ENCODE measurements around the gene SPTBN4.

Gene SPTBN4

GRCh38 chr19:40511487-40511886, 44.7 kb downstream of the SPTBN4 start:
- Histone ChIP-seq H3K4me3 (ENCODE audit: insufficient read depth, low read length, poor library complexity, severe bottlenecking) (no peak overlapping the region), H3K27me3 (ENCODE audit: low read length) (no peaks in the 10 kb centered on the region), H3K27ac (ENCODE audit: low read depth, low read length) (no peak overlapping the region), H3K4me2 (ENCODE audit: low read depth, low read length, poor library complexity, severe bottlenecking) (no peak overlapping the region), H3K9ac (ENCODE audit: low read length) (no peak overlapping the region), H3K9me3 (ENCODE audit: insufficient read depth, low read length) (no peaks in the 10 kb centered on the region), H2AFZ (ENCODE audit: low read depth, low read length, severe bottlenecking) (no peak overlapping the region), H3K9me2 (replicated peaks; ENCODE audit: insufficient read depth, low read length) (no peaks in the 10 kb centered on the region), H3K36me3 (ENCODE audit: low read length) (no peaks in the 10 kb centered on the region), H3K79me2 (ENCODE audit: insufficient read depth, low read length) (no peaks in the 10 kb centered on the region), H4K20me1 (ENCODE audit: low read depth, low read length) (no peaks in the 10 kb centered on the region), H3F3A (ENCODE audit: insufficient read depth) (no peaks in the 10 kb centered on the region)
- TF ChIP-seq EZH2phosphoT487 (conservative IDR thresholded peaks at IDR 0.05; ENCODE audit: low read length) (no peak), CTCF (IDR thresholded peaks at IDR 0.05; ENCODE audit: insufficient read depth, low read length, poor library complexity, severe bottlenecking) (no peak)

- no peaks in the 10 kb centered on the region for H3K27me3 ChIP-seq (ENCODE audit: low read length)
- H3K9me3 ChIP-seq (ENCODE audit: insufficient read depth, low read length): no peaks in the 10 kb centered on the region
- no peak overlapping the region for H2AFZ ChIP-seq (ENCODE audit: low read depth, low read length, severe bottlenecking)
- H3K27ac ChIP-seq (ENCODE audit: low read depth, low read length): no peak overlapping the region
- H3K79me2 ChIP-seq (ENCODE audit: insufficient read depth, low read length): no peaks in the 10 kb centered on the region
- TF ChIP-seq CTCF (IDR thresholded peaks at IDR 0.05; ENCODE audit: insufficient read depth, low read length, poor library complexity, severe bottlenecking): no peak
- TF ChIP-seq EZH2phosphoT487 (conservative IDR thresholded peaks at IDR 0.05; ENCODE audit: low read length): no peak
- no peak overlapping the region for H3K4me3 ChIP-seq (ENCODE audit: insufficient read depth, low read length, poor library complexity, severe bottlenecking)
- no peaks in the 10 kb centered on the region for H4K20me1 ChIP-seq (ENCODE audit: low read depth, low read length)
- H3K9me2 ChIP-seq (replicated peaks; ENCODE audit: insufficient read depth, low read length): no peaks in the 10 kb centered on the region
- no peak overlapping the region for H3K4me2 ChIP-seq (ENCODE audit: low read depth, low read length, poor library complexity, severe bottlenecking)
- no peak overlapping the region for H3K9ac ChIP-seq (ENCODE audit: low read length)
- H3F3A ChIP-seq (ENCODE audit: insufficient read depth): no peaks in the 10 kb centered on the region
- H3K36me3 ChIP-seq (ENCODE audit: low read length): no peaks in the 10 kb centered on the region
Measured at GRCh38 chr19:40512110-40512472, 45.3 kb downstream of the SPTBN4 start.

GRCh38 chr19:40512473-40513344, 45.9 kb downstream of the SPTBN4 start:
- Histone ChIP-seq H3K4me3 (ENCODE audit: insufficient read depth, low read length, poor library complexity, severe bottlenecking) (no peak overlapping the region), H3K9me2 (replicated peaks; ENCODE audit: insufficient read depth, low read length) (no peaks in the 10 kb centered on the region), H2AFZ (ENCODE audit: low read depth, low read length, severe bottlenecking) (no peak overlapping the region), H3K9me3 (ENCODE audit: insufficient read depth, low read length) (no peaks in the 10 kb centered on the region), H3K9ac (ENCODE audit: low read length) (no peak overlapping the region), H3F3A (ENCODE audit: insufficient read depth) (no peaks in the 10 kb centered on the region), H4K20me1 (ENCODE audit: low read depth, low read length) (no peaks in the 10 kb centered on the region), H3K36me3 (ENCODE audit: low read length) (no peaks in the 10 kb centered on the region), H3K79me2 (ENCODE audit: insufficient read depth, low read length) (no peaks in the 10 kb centered on the region), H3K4me2 (ENCODE audit: low read depth, low read length, poor library complexity, severe bottlenecking) (no peak overlapping the region), H3K27me3 (ENCODE audit: low read length) (no peaks in the 10 kb centered on the region), H3K27ac (ENCODE audit: low read depth, low read length) (no peak overlapping the region)
- TF ChIP-seq CTCF (IDR thresholded peaks at IDR 0.05; ENCODE audit: insufficient read depth, low read length, poor library complexity, severe bottlenecking): no peak

Measured in SU-DHL-6 (cell line).